Astrocyte (in vitro differentiated cells and primary cell): ENCODE results near the gene MIPOL1. TPM values are rescaled to one million over a fixed set of nuclear protein-coding genes. Genes with fewer than 3 reads are reported as not detected.

Experiments
- DNase-seq: peaks from one replicate; pipeline ENCODE4 v3.0.0-alpha.2; 2010; ENCODE audit warnings: low read depth
- FAIRE-seq: peaks from 2 replicates; lab custom pipeline; 2011; peaks lifted over from hg19 to GRCh38; lab: Jason Lieb, UNC
- H2AFZ ChIP-seq: 2 replicates; pipeline ENCODE4 v1.6.0; 2012; ENCODE audit warnings: low read depth, low read length, inconsistent platforms
- H3K27ac ChIP-seq: 2 replicates; pipeline ENCODE4 v1.5.1; 2011; ENCODE audit warnings: low read depth, low read length, inconsistent platforms
- H3K27me3 ChIP-seq: 2 replicates; pipeline ENCODE4 v1.6.0; 2011; ENCODE audit warnings: low read length, inconsistent platforms; ENCODE audit not compliant: insufficient read depth
- H3K36me3 ChIP-seq: 2 replicates; pipeline ENCODE4 v1.5.1; 2011; ENCODE audit warnings: low read length, inconsistent platforms; ENCODE audit not compliant: insufficient read depth
- H3K4me1 ChIP-seq: 2 replicates; pipeline ENCODE4 v1.5.1; 2011; ENCODE audit warnings: low read length, inconsistent platforms; ENCODE audit not compliant: insufficient read depth
- H3K4me2 ChIP-seq: 2 replicates; pipeline ENCODE4 v1.6.0; 2012; ENCODE audit warnings: low read length, inconsistent platforms
- H3K4me3 ChIP-seq: 2 replicates; pipeline ENCODE4 v1.5.1; 2011; ENCODE audit warnings: low read depth, mild to moderate bottlenecking, low read length, inconsistent platforms; ENCODE audit not compliant: insufficient read depth
- H3K79me2 ChIP-seq: 2 replicates; pipeline ENCODE4 v1.6.0; 2012; ENCODE audit warnings: mild to moderate bottlenecking, low read length, inconsistent platforms; ENCODE audit not compliant: insufficient read depth
- H3K9ac ChIP-seq: 2 replicates; pipeline ENCODE4 v1.6.0; 2012; ENCODE audit warnings: mild to moderate bottlenecking, low read length, inconsistent platforms
- H3K9me3 ChIP-seq: 2 replicates; pipeline ENCODE4 v1.5.1; 2012; ENCODE audit warnings: low read depth, mild to moderate bottlenecking, low read length, inconsistent platforms; ENCODE audit not compliant: insufficient read depth
- H4K20me1 ChIP-seq: 2 replicates; pipeline ENCODE4 v1.6.0; 2012; ENCODE audit warnings: low read length, inconsistent platforms; ENCODE audit not compliant: insufficient read depth
- H3K27ac Mint-ChIP-seq: one replicate; pipeline ENCODE4 v1.8.0; 2021; ENCODE audit warnings: mild to moderate bottlenecking, mixed read lengths; ENCODE audit not compliant: unreplicated experiment
- H3K27me3 Mint-ChIP-seq: one replicate; pipeline ENCODE4 v1.8.0; 2021; ENCODE audit warnings: low read depth, mixed read lengths; ENCODE audit not compliant: unreplicated experiment
- H3K36me3 Mint-ChIP-seq: one replicate; pipeline ENCODE4 v1.8.0; 2021; ENCODE audit warnings: low read depth, mixed read lengths; ENCODE audit not compliant: unreplicated experiment
- H3K4me1 Mint-ChIP-seq: one replicate; pipeline ENCODE4 v1.8.0; 2021; ENCODE audit warnings: low read depth, mixed read lengths; ENCODE audit not compliant: unreplicated experiment
- H3K4me3 Mint-ChIP-seq: one replicate; pipeline ENCODE4 v1.8.0; 2021; ENCODE audit warnings: mild to moderate bottlenecking, moderate library complexity, mixed read lengths; ENCODE audit not compliant: unreplicated experiment
- H3K9me3 Mint-ChIP-seq: one replicate; pipeline ENCODE4 v1.8.0; 2021; ENCODE audit warnings: mild to moderate bottlenecking, mixed read lengths; ENCODE audit not compliant: unreplicated experiment
- CTCF ChIP-seq: IDR thresholded peaks from 2 replicates; pipeline ENCODE4 v1.5.1; 2011; ENCODE audit warnings: low read depth, mild to moderate bottlenecking, inconsistent platforms, low read length, moderate library complexity; ENCODE audit not compliant: insufficient read depth
- EZH2 ChIP-seq: IDR thresholded peaks from 2 replicates; pipeline ENCODE4 v1.6.1; 2012; ENCODE audit warnings: mild to moderate bottlenecking, low read length, inconsistent platforms; ENCODE audit not compliant: insufficient read depth
- total RNA-seq: library from RNA; stranded (reverse); gene quantifications from 2 replicates; pipeline ENCODE4 v1.2.1, GENCODE V29; 2021

The MIPOL1 gene
- total RNA-seq, 1 donor from 2014 or later, result 15.7 TPM

DNA sequence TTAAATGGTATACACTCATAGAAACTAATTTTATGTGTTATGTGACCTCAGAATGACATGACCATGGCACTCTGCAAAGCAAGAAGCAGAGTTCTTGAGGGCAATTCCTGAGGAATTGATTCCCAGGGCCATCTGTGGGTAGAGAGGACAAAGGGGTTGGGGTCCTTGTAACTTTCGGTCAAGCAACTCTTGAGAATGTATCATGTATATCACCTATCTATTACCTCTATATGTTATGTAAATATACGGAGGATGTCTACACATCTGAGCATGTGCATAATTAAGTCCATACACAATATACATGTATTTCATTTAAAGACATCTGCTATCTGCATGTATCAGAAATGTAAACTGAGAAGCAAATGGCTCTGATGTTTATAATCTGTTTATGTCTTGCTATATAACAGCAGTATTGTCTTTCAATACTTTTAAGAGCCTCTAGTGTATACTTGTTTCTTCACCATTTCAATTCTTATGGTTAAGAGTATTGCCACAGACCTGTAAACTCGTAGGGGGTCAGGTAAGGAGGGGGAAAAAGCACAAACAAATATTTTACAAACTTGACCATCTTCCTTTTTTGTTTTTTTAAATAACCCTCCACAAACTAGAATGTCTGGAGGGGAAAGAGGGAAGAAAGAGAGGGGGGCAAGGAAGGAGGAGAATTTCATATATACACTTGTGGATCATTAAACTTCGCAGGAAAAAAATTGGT, 392.8 kb downstream of the MIPOL1 start:
- DNase-seq (no peak), FAIRE-seq (no peak)
- H2AFZ ChIP-seq, result no peak overlapping the region
- H3K9me3 ChIP-seq, result no peaks in the 10 kb centered on the region
- Mint-ChIP-seq H3K9me3 (peaks cover 8% of the 10 kb centered on the region), H3K27ac (peak overlapping the region; percentile 26), H3K36me3 (peaks cover 3% of the 10 kb centered on the region), H3K4me3 (no peak overlapping the region), H3K4me1 (peaks cover 4% of the 10 kb centered on the region), H3K27me3 (peaks cover 75% of the 10 kb centered on the region)
- H3K4me2 ChIP-seq, result no peak overlapping the region
- no peak for TF ChIP-seq CTCF
- no peak for TF ChIP-seq EZH2
- H4K20me1 ChIP-seq, result peaks cover 12% of the 10 kb centered on the region
- H3K27me3 ChIP-seq, result peaks cover 86% of the 10 kb centered on the region
- no peaks in the 10 kb centered on the region for H3K36me3 ChIP-seq
- peaks cover 2% of the 10 kb centered on the region for H3K4me1 ChIP-seq
- H3K9ac ChIP-seq, result no peak overlapping the region
- H3K79me2 ChIP-seq, result no peaks in the 10 kb centered on the region
- no peak overlapping the region for H3K4me3 ChIP-seq
- no peak overlapping the region for H3K27ac ChIP-seq

GRCh38 chr14:37591311-37591940, 393.7 kb downstream of the MIPOL1 start:
- no peaks in the 10 kb centered on the region for H3K36me3 ChIP-seq
- Mint-ChIP-seq H3K27me3 (peaks cover 76% of the 10 kb centered on the region), H3K4me1 (peaks cover 7% of the 10 kb centered on the region), H3K36me3 (peaks cover 3% of the 10 kb centered on the region), H3K4me3 (no peak overlapping the region), H3K27ac (peak overlapping the region; percentile 26), H3K9me3 (peaks cover 8% of the 10 kb centered on the region)
- H4K20me1 ChIP-seq, result peaks cover 5% of the 10 kb centered on the region
- no peak overlapping the region for H3K4me3 ChIP-seq
- no peak for TF ChIP-seq CTCF
- TF ChIP-seq EZH2, result peak; percentile 49
- DNase-seq, result no peak
- H3K27ac ChIP-seq, result no peak overlapping the region
- peaks cover 7% of the 10 kb centered on the region for H3K4me1 ChIP-seq
- no peak overlapping the region for H3K9ac ChIP-seq
- no peaks in the 10 kb centered on the region for H3K9me3 ChIP-seq
- no peak overlapping the region for H2AFZ ChIP-seq
- FAIRE-seq, result no peak
- H3K79me2 ChIP-seq, result no peaks in the 10 kb centered on the region
- no peak overlapping the region for H3K4me2 ChIP-seq
- H3K27me3 ChIP-seq, result peaks cover 86% of the 10 kb centered on the region
